ENCODE results near the gene HK1.

DNA sequence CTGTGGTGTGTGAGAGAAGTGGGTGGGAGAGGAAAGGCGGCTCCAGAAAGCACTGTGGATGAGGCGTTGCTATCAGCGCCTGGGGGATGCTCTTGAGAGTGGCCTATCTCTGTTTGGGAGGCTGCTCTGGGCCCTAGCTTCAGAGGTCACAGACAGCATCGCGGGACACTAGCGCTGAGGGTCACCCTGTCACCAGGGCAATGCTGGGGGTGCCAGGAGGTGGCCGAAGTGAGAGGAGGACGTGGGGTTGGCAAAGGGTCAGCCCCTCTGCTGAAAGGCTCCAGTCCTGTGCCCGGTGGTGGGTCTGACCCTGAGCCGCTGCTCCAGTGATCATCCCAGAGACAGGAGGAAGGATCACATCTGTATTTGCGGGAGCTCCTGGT lies 141.4 kb downstream of the HK1 start:
- TF ChIP-seq GATA2 (IDR thresholded peaks at IDR 0.05; ENCODE audit: low read depth, low read length) = no peak
- no peak for TF ChIP-seq GATA3 (IDR thresholded peaks at IDR 0.05; ENCODE audit: low read depth, low read length)

Data from SH-SY5Y (cell line).